Measurements from ENCODE around the gene P4HB.

P4HB gene

DNA sequence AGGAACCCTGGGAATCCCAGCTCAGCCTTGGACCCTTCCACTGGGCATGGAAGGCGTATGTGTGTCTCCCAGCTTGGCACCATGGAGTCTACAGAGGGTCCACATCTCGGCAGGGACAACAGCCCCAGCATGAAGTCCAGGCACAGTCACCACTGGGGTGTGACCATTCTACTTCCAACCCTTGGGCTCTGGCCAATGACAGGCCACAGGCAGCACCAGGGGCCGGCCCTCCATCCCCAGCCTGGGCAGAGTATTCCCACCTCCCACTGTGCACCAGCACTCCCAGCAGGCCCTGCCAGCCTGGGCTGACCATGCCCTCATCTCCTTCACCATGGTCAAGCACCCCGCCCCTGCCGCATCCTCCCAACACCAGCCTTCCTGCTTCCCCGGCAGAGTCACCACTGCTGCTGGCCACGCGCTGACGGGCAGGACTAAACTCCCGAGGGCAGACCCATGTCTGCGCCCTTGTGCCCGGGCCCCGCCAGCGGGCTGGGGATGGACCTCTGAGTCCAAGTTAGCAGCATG is 15.9 kb downstream of the P4HB start:
- Histone ChIP-seq H3K4me3 (replicated peaks; ENCODE audit: insufficient read depth, low read length) (no peak overlapping the region), H3K27me3 (ENCODE audit: insufficient read depth, poor library complexity, severe bottlenecking) (no peaks in the 10 kb centered on the region), H3K27ac (replicated peaks) (peak overlapping the region; percentile 97)
- TF ChIP-seq, protein P1, sequence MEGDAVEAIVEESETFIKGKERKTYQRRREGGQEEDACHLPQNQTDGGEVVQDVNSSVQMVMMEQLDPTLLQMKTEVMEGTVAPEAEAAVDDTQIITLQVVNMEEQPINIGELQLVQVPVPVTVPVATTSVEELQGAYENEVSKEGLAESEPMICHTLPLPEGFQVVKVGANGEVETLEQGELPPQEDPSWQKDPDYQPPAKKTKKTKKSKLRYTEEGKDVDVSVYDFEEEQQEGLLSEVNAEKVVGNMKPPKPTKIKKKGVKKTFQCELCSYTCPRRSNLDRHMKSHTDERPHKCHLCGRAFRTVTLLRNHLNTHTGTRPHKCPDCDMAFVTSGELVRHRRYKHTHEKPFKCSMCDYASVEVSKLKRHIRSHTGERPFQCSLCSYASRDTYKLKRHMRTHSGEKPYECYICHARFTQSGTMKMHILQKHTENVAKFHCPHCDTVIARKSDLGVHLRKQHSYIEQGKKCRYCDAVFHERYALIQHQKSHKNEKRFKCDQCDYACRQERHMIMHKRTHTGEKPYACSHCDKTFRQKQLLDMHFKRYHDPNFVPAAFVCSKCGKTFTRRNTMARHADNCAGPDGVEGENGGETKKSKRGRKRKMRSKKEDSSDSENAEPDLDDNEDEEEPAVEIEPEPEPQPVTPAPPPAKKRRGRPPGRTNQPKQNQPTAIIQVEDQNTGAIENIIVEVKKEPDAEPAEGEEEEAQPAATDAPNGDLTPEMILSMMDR (IDR thresholded peaks at IDR 0.05; ENCODE audit: insufficient read depth, low read length) = no peak
- TF ChIP-seq POLR2AphosphoS5 (IDR thresholded peaks at IDR 0.05; ENCODE audit: low read depth) = peak; percentile 19
- peak in 1 of 2 experiments; percentile 63 for DNase-seq (ENCODE audit: low read depth in 1 of 2, low spot score in 1 of 2)

DNA sequence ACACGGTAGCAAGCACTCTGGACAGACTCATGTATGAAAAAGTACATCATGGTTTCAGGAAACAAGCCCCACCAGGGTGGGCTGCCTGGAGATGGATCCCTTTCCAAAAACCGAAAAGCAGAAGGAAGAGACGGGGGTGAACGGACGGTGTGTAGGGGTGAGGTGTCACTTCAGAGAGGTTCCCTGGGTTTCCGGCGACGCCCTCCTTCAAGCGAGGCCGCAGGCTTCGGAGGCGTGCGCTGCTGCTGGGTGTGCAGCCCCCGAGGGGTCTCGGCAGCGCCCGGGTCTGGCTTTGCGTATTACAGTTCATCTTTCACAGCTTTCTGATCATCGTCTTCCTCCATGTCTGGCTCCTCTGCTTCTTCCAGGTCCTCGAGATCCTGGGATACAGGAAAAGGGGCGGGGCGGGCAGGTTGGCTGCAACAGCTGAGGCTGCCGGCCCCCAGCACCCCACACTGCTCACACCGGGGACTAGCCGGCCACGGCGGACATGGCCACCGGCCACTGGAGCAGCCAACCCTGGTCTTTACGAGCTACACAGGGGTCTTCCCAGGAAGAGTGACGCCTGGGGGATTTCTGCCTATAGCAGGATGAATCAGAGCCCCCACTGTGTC is 16.5 kb downstream of the P4HB start:
- Histone ChIP-seq H3K27me3 (ENCODE audit: insufficient read depth, poor library complexity, severe bottlenecking) (no peaks in the 10 kb centered on the region), H3K27ac (replicated peaks) (peak overlapping the region; percentile 97)
- peak; percentile 48 to 54 for DNase-seq (ENCODE audit: low read depth in 1 of 2, low spot score in 1 of 2)

DNA sequence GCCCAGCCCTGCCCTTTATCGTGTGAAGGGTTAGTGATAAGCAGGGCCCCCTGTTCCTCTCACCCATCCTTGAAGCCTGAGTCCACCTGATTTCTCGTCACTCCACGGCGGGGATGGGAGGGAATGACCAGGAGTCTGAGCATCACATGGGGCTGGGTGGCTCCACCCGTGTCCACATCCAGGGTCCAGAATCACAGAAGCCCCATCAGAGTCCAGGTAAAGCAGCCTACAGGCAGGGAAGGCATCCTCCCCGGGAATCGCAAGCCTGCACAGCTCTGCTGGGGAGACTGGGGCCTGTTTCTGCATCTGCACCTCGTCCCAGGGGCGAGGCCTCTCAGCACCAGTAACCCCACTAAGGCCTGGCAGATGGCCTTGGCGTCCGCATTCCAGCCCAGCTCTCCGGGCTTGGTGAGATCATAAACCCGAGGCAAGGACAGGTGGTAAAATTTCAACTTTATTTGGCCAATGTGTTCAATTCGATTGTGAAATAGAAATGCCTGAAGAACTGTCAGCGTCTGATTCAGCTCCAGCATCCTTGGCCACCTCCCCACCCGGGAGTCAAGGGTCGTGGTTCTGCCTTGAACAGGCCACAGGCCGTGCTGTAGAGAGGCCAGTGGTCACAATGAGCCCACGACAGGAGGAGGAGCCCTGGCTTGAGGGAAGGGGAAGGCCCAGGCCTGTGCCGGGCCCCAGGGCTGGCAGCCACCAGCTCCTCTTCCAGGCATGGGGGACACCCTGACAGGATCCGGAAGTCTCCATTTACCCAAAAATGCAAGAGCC is 17.4 kb downstream of the P4HB start:
- H3K27ac ChIP-seq (replicated peaks) = peak overlapping the region; percentile 97
- H3K4me3 ChIP-seq (replicated peaks; ENCODE audit: insufficient read depth, low read length) = no peak overlapping the region
- peak in 1 of 2 experiments; percentile 66 for DNase-seq (ENCODE audit: low read depth in 1 of 2, low spot score in 1 of 2)
- no peaks in the 10 kb centered on the region for H3K27me3 ChIP-seq (ENCODE audit: insufficient read depth, poor library complexity, severe bottlenecking)
- TF ChIP-seq, protein P1 (IDR thresholded peaks at IDR 0.05; ENCODE audit: insufficient read depth, low read length) = no peak
- 0 out of 2 replicates have a peak, but pooled peaks have one; percentile 7 for TF ChIP-seq GABPA (IDR thresholded peaks at IDR 0.05; ENCODE audit: low read depth)
- TF ChIP-seq POLR2AphosphoS5 (IDR thresholded peaks at IDR 0.05; ENCODE audit: low read depth) = peak; percentile 87

More for the DNA sequence above, 16.5 kb downstream of the P4HB start:
- no peak overlapping the region for H3K4me3 ChIP-seq (replicated peaks; ENCODE audit: insufficient read depth, low read length)
- TF ChIP-seq SPI1 (IDR thresholded peaks at IDR 0.05; ENCODE audit: borderline replicate concordance, low read depth) (no peak), GABPA (IDR thresholded peaks at IDR 0.05; ENCODE audit: low read depth) (0 out of 2 replicates have a peak, but pooled peaks have one; percentile 6), POLR2AphosphoS5 (IDR thresholded peaks at IDR 0.05; ENCODE audit: low read depth) (peak; percentile 33; the same call in 1 of the 2 replicates)

DNA sequence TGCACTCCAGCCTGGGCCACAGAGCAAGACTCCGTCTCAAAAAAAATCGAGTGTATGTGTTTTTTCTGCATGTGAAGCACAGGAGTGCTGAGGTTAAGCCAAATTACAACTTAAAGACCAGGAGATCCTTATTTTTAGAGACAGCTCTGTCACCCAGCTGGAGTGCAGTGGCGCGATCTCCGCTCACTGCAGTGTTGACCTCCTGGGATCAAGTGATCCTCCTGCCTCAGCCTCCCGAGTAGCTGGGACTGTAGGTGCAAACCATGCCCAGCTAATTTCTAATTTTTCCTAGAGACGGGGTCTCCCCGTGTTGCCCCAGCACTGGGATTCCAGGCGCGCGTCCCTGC is 18.0 kb downstream of the P4HB start:
- Histone ChIP-seq H3K27me3 (ENCODE audit: insufficient read depth, poor library complexity, severe bottlenecking) (no peaks in the 10 kb centered on the region), H3K4me3 (replicated peaks; ENCODE audit: insufficient read depth, low read length) (no peak overlapping the region), H3K27ac (replicated peaks) (peak overlapping the region; percentile 97)
- no peak for DNase-seq (ENCODE audit: low read depth in 1 of 2, low spot score in 1 of 2)
- TF ChIP-seq SPI1 (IDR thresholded peaks at IDR 0.05; ENCODE audit: borderline replicate concordance, low read depth) (no peak), POLR2AphosphoS5 (IDR thresholded peaks at IDR 0.05; ENCODE audit: low read depth) (no peak), GABPA (IDR thresholded peaks at IDR 0.05; ENCODE audit: low read depth) (no peak)
- TF ChIP-seq, protein P1 (IDR thresholded peaks at IDR 0.05; ENCODE audit: insufficient read depth, low read length) = no peak
- TF ChIP-seq, protein P2, sequence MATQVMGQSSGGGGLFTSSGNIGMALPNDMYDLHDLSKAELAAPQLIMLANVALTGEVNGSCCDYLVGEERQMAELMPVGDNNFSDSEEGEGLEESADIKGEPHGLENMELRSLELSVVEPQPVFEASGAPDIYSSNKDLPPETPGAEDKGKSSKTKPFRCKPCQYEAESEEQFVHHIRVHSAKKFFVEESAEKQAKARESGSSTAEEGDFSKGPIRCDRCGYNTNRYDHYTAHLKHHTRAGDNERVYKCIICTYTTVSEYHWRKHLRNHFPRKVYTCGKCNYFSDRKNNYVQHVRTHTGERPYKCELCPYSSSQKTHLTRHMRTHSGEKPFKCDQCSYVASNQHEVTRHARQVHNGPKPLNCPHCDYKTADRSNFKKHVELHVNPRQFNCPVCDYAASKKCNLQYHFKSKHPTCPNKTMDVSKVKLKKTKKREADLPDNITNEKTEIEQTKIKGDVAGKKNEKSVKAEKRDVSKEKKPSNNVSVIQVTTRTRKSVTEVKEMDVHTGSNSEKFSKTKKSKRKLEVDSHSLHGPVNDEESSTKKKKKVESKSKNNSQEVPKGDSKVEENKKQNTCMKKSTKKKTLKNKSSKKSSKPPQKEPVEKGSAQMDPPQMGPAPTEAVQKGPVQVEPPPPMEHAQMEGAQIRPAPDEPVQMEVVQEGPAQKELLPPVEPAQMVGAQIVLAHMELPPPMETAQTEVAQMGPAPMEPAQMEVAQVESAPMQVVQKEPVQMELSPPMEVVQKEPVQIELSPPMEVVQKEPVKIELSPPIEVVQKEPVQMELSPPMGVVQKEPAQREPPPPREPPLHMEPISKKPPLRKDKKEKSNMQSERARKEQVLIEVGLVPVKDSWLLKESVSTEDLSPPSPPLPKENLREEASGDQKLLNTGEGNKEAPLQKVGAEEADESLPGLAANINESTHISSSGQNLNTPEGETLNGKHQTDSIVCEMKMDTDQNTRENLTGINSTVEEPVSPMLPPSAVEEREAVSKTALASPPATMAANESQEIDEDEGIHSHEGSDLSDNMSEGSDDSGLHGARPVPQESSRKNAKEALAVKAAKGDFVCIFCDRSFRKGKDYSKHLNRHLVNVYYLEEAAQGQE (IDR thresholded peaks at IDR 0.05; ENCODE audit: insufficient replicate concordance, low read depth) = no peak

Data from HL-60 (cell line).